HCT116 (cell line): ENCODE data around the gene MBTPS1.

Experiments used
- CTCF ChIP-seq, 3 experiments: fragments of 200-600 bp in 1 of 3; sonication (generic) in 1 of 3; IDR thresholded peaks in 2 of 3; conservative IDR thresholded peaks in 1 of 3; 2 replicates each; pipeline ENCODE4 v1.5.1; 2012 to 2017; ENCODE audit warnings: low read depth in 2 of 3, low read length in 2 of 3, antibody characterized with exemption in 1 of 3, borderline replicate concordance in 1 of 3, control low read depth in 1 of 3, mild to moderate bottlenecking in 1 of 3, mixed read lengths in 1 of 3, mixed run types in 1 of 3, moderate library complexity in 1 of 3; ENCODE audit not compliant: insufficient read depth in 1 of 3
- ELF1 ChIP-seq: IDR thresholded peaks from 2 replicates; pipeline ENCODE4 v1.6.1; 2012; ENCODE audit warnings: low read depth, borderline replicate concordance
- EZH2 ChIP-seq: fragments of 200-600 bp; sonication (generic); IDR thresholded peaks from 2 replicates; pipeline ENCODE4 v1.6.1; 2017; ENCODE audit warnings: antibody characterized with exemption, mixed run types
- EZH2phosphoT487 ChIP-seq: fragments of 200-600 bp; IDR thresholded peaks from 2 replicates; pipeline ENCODE4 v1.6.1; 2018; ENCODE audit warnings: antibody characterized with exemption, borderline replicate concordance
- JUND ChIP-seq: IDR thresholded peaks from 2 replicates; pipeline ENCODE4 v1.6.1; 2012
- MAX ChIP-seq: IDR thresholded peaks from 2 replicates; pipeline ENCODE4 v1.6.1; 2012
- POLR2A ChIP-seq: IDR thresholded peaks from 2 replicates; pipeline ENCODE4 v1.7.0; 2011; ENCODE audit warnings: borderline replicate concordance; ENCODE audit not compliant: insufficient read depth, insufficient read length; ENCODE audit errors: extremely low read depth
- POLR2AphosphoS5 ChIP-seq: IDR thresholded peaks from 2 replicates; pipeline ENCODE4 v1.6.1; 2011; ENCODE audit warnings: mild to moderate bottlenecking, low read depth, low read length, moderate library complexity
- REST ChIP-seq: IDR thresholded peaks from 2 replicates; pipeline ENCODE4 v1.6.1; 2012; ENCODE audit warnings: low read depth
- SP1 ChIP-seq: IDR thresholded peaks from 2 replicates; pipeline ENCODE4 v1.6.1; 2012; ENCODE audit warnings: low read depth
- YY1 ChIP-seq: IDR thresholded peaks from 2 replicates; pipeline ENCODE4 v1.6.1; 2011; ENCODE audit warnings: low read length, low read depth, moderate library complexity, mild to moderate bottlenecking; ENCODE audit not compliant: insufficient replicate concordance; ENCODE audit errors: extremely low read depth
- ZBTB33 ChIP-seq: IDR thresholded peaks from 2 replicates; pipeline ENCODE4 v1.6.1; 2011; ENCODE audit warnings: mild to moderate bottlenecking, low read length, moderate library complexity; ENCODE audit not compliant: insufficient replicate concordance; ENCODE audit errors: extremely low read depth
- ZFX ChIP-seq: fragments of 450-650 bp; IDR thresholded peaks from 2 replicates; pipeline ENCODE4 v1.6.1; 2017
- ZNF274 ChIP-seq: fragments of 200-500 bp; sonication (Bioruptor generic); IDR thresholded peaks from 2 replicates; pipeline ENCODE4 v1.6.1; 2014; ENCODE audit warnings: mild to moderate bottlenecking, low read depth, low read length, inconsistent platforms

- TF ChIP-seq ZFX (no peak), CTCF (IDR thresholded peaks at IDR 0.05 in 2 of 3, conservative IDR thresholded peaks at IDR 0.05 in 1 of 3; ENCODE audit: borderline replicate concordance in 1 of 3, insufficient read depth in 1 of 3, low read depth in 2 of 3, low read length in 2 of 3) (no peak), REST (no peak), POLR2A (no peak), YY1 (no peak), POLR2AphosphoS5 (no peak), SP1 (no peak), EZH2phosphoT487 (no peak), ELF1 (no peak), EZH2 (no peak), JUND (no peak), ZBTB33 (no peak), MAX (no peak), ZNF274 (no peak)
These were observed 21.3 kb downstream of the MBTPS1 start for GRCh38 chr16:84095466-84095865.
